ENCODE measurements around the gene TAF5.
"Not testable (repeated sequence)": the region's sequence is repeated elsewhere in the genome, so short reads cannot be mapped to it uniquely, and the experiment has no call there.

TAF5 gene

GRCh38 chr10:103415581-103415980 is 47.8 kb downstream of the TAF5 start:
- DNase-seq, result no peak

GRCh38 chr10:103416436-103417147 is 48.8 kb downstream of the TAF5 start:
- no peak for DNase-seq

- DNase-seq, result not testable (repeated sequence)
Measured at GRCh38 chr10:103417148-103417469, 49.3 kb downstream of the TAF5 start.

DNA sequence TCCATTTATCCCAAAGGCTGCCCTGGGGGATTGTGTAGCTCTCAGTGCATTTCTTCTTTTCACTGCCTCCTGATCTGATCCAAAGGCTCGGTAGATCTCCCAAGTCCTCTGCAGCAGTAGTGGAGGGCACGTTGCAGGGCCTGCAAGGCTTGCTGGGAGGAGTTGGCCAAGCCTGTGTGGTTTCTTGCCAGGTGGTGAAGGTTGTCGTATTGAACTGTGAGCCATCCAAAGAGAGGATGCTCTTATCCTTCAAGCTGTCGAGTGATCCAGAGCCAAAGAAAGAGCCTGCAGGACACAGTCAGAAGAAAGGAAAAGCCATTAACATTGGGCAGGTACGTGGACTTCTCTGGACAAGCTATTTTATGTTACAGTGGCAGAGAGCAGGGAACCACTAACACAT is 49.8 kb downstream of the TAF5 start:
- DNase-seq, result no peak

- no peak for DNase-seq
Measured at GRCh38 chr10:103419101-103419500, 51.3 kb downstream of the TAF5 start.

GRCh38 chr10:103423748-103424147 is 56.0 kb downstream of the TAF5 start:
- DNase-seq, result no peak

DNA sequence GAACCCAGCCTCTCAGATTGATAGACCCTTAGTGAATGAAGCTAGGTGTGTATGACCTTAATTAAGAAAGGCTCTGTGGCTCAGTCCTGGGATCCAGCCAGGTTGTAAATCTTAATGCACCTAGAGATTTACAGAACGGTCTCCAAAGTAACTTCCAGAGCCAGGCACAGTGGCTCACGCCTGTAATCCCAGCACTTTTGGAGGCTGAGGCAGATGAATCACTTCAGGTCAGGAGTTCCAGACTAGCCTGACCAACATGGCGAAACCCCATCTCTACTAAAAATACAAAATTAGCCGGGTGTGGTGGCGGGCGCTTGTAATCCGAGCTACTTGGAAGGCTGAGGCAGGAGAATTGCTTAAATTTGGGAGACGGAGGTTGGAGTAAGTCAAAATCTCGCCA is 60.1 kb downstream of the TAF5 start:
- no peak for DNase-seq

DNA sequence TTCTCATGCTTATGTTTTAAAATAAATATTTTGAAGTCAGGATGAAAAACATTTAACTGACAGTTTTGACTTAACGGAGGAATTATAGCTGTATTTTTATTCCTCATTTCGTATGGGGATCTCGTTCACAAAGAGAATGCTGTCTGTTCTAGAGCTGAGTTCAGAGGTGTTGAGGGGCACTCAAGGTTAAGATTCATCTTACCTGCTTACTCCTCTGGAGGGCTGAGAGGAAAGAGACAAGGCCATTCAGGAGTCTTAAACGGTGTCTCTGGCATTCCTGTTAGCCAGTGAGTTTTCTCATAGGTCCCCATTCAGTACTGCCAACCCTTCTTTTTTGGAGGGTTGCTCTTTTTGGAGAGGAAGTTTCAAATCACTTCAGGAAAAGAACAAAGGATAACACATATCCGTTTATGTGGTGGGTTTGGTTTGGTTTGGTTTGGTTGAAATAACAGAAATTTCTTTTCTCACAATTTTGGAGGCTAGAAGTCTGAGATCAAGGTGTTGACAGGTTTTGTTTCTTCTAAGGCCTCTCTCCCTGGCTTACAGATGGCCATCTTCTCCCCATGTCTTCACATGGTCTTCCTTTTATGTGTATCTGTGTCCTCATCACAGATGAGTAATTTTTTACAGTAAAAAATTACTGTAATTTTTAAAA is 61.3 kb downstream of the TAF5 start:
- no peak for DNase-seq

DNA sequence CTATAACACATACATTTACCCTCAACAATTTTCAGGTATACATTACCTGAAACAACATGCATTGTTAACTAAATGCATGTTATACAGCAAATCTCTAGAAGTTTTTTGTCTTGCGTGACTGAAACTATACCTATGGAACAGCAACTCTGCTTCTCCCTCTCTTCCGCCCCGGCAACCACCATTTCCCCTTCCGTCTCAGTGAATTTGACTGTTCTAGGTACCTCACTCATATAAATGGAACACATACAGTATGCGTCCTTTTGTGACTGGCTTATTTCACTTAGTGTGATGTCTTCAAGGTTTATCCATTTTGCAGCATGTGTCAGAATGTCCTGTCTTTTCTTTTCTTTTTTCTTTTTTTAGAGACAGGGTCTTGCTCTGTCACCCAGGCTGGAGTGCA is 61.9 kb downstream of the TAF5 start:
- no peak for DNase-seq

- no peak for DNase-seq
Measured at GRCh38 chr10:103431902-103432301, 64.1 kb downstream of the TAF5 start.

DNA sequence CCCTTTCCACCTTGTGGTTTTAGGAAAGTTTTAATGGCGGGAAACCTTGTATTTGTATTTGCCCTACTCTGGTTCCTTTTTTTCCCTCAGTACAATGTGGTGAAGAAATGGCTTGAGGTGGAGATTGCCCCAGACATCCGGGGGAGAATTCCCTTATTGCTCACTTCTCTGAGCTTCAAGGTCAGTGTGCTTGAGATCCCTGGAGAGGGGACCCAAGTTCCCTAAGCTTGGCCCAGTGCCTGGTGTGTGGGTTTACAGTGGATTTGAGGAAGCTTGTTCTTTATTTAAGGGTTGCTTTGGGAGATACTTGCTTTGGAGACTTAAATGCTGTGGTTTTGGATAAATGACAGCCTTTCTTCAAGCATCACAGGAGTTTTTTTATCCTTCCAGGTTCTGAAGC is 66.1 kb downstream of the TAF5 start:
- no peak for DNase-seq

Data from NK-92 treated with Interleukin-12 subunit alpha and Interleukin-12 subunit beta, amount 100 ng/mL, for 24 hours (cell line).